ENCODE results near the gene AXL.
"Not testable (repeated sequence)": the region's sequence is repeated elsewhere in the genome, so short reads cannot be mapped to it uniquely, and the experiment has no call there.

The AXL gene

GRCh38 chr19:41218615-41219507 lies at the start of gene AXL:
Gene AXL (plus strand): TSS chr19:41219223. CDS start chr19:41219393, 170 bp downstream.
- DNase-seq (ENCODE audit: low read depth), result no peak
- no peak for TF ChIP-seq CTCF (IDR thresholded peaks at IDR 0.05; ENCODE audit: insufficient read depth, low read depth, low read length, missing control alignments)
- no peak within 1 kb of the TSS for H3K4me3 ChIP-seq (ENCODE audit: low read depth, low read length)

- no peak for TF ChIP-seq CTCF (IDR thresholded peaks at IDR 0.05; ENCODE audit: insufficient read depth, low read depth, low read length, missing control alignments)
- no peak for DNase-seq (ENCODE audit: low read depth)
- no peak overlapping the region for H3K4me3 ChIP-seq (ENCODE audit: low read depth, low read length)
Observed at GRCh38 chr19:41172297-41173164, 46.5 kb upstream of the AXL start.

GRCh38 chr19:41174297-41174928 lies 44.6 kb upstream of the AXL start:
- no peak overlapping the region for H3K4me3 ChIP-seq (ENCODE audit: low read depth, low read length)
- no peak for TF ChIP-seq CTCF (IDR thresholded peaks at IDR 0.05; ENCODE audit: insufficient read depth, low read depth, low read length, missing control alignments)
- DNase-seq (ENCODE audit: low read depth), result no peak

- no peak for DNase-seq (ENCODE audit: low read depth)
- TF ChIP-seq CTCF (IDR thresholded peaks at IDR 0.05; ENCODE audit: insufficient read depth, low read depth, low read length, missing control alignments), result no peak
- no peak overlapping the region for H3K4me3 ChIP-seq (ENCODE audit: low read depth, low read length)
Observed at GRCh38 chr19:41175801-41176777, 42.9 kb upstream of the AXL start.

GRCh38 chr19:41180173-41180572 lies 38.9 kb upstream of the AXL start:
- not testable (repeated sequence) for DNase-seq (ENCODE audit: low read depth); H3K4me3 ChIP-seq (ENCODE audit: low read depth, low read length)

GRCh38 chr19:41186971-41187883 lies 31.8 kb upstream of the AXL start:
- no peak for TF ChIP-seq CTCF (IDR thresholded peaks at IDR 0.05; ENCODE audit: insufficient read depth, low read depth, low read length, missing control alignments)
- H3K4me3 ChIP-seq (ENCODE audit: low read depth, low read length), result no peak overlapping the region
- DNase-seq (ENCODE audit: low read depth), result no peak
